Stomach (tissue), 4 donors: Measurements from ENCODE around the gene EPB41L4B.

Experiments
- POLR2A ChIP-seq, 4 donors: fragments of 450-650 bp; IDR thresholded peaks; one replicate each; pipeline ENCODE4 v1.6.1; 2016; ENCODE audit warnings: antibody characterized with exemption in 4 of 4, control low read depth in 2 of 4, mild to moderate bottlenecking in 1 of 4, moderate library complexity in 1 of 4
- TF ChIP-seq, protein P1 (sequence below), 7 experiments: fragments of 450-650 bp in 4 of 7; fragments of 200-600 bp in 3 of 7; sonication (generic) in 3 of 7; IDR thresholded peaks; one replicate each; pipeline ENCODE4 v1.5.1; 2016 to 2019; ENCODE audit warnings: antibody characterized with exemption in 7 of 7, control low read depth in 2 of 7, mild to moderate bottlenecking in 1 of 7

GRCh38 chr9:109335929-109336328 is 15.1 kb upstream of the EPB41L4B start:
- TF ChIP-seq, protein P1, sequence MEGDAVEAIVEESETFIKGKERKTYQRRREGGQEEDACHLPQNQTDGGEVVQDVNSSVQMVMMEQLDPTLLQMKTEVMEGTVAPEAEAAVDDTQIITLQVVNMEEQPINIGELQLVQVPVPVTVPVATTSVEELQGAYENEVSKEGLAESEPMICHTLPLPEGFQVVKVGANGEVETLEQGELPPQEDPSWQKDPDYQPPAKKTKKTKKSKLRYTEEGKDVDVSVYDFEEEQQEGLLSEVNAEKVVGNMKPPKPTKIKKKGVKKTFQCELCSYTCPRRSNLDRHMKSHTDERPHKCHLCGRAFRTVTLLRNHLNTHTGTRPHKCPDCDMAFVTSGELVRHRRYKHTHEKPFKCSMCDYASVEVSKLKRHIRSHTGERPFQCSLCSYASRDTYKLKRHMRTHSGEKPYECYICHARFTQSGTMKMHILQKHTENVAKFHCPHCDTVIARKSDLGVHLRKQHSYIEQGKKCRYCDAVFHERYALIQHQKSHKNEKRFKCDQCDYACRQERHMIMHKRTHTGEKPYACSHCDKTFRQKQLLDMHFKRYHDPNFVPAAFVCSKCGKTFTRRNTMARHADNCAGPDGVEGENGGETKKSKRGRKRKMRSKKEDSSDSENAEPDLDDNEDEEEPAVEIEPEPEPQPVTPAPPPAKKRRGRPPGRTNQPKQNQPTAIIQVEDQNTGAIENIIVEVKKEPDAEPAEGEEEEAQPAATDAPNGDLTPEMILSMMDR (IDR thresholded peaks at IDR 0.05) = no peak
- TF ChIP-seq POLR2A (IDR thresholded peaks at IDR 0.05) = no peak
